ENCODE data around the gene CHFR.

CHFR gene

GRCh38 chr12:132925597-132926414 is 38.4 kb upstream of the CHFR start:
- Histone ChIP-seq H4K8ac (ENCODE audit: low read length) (no peak overlapping the region), H2AK5ac (ENCODE audit: low read length, severe bottlenecking) (no peak overlapping the region), H3K14ac (ENCODE audit: low read length in 2 of 2) (no peak overlapping the region), H2BK120ac (ENCODE audit: low read depth, low read length) (no peak overlapping the region), H2BK12ac (ENCODE audit: low read length in 2 of 2) (no peak overlapping the region), H3K9me3 (ENCODE audit: control insufficient read depth, low read length) (peaks cover 98% of the 10 kb centered on the region), H3K27ac (ENCODE audit: low read length, poor library complexity, severe bottlenecking) (no peak overlapping the region), H3K23ac (ENCODE audit: low read length in 2 of 2) (no peak overlapping the region), H3K4me3 (ENCODE audit: insufficient read depth in 1 of 2, low read depth in 1 of 2, low read length in 2 of 2) (peak overlapping the region in 1 of 2 experiments; percentile 53), H3K4ac (ENCODE audit: low read depth in 1 of 2, low read length in 2 of 2) (no peak overlapping the region), H3K4me1 (ENCODE audit: control insufficient read depth, insufficient read depth, low read depth, low read length) (no peaks in the 10 kb centered on the region), H3K9ac (ENCODE audit: low read length) (no peak overlapping the region), H3K79me1 (replicated peaks; ENCODE audit: low read length, poor library complexity, severe bottlenecking) (no peaks in the 10 kb centered on the region), H2AFZ (ENCODE audit: low read depth, low read length) (no peak overlapping the region), H3K4me2 (ENCODE audit: low read length, poor library complexity, severe bottlenecking) (no peak overlapping the region), H2BK5ac (ENCODE audit: low read depth, low read length, poor library complexity, severe bottlenecking) (no peak overlapping the region), H3K36me3 (ENCODE audit: control insufficient read depth in 1 of 2, insufficient read depth in 2 of 2, low read depth in 1 of 2, low read length in 2 of 2) (peaks cover 22 to 64% of the 10 kb centered on the region in 2 experiments), H4K91ac (ENCODE audit: low read length) (no peak overlapping the region), H2BK15ac (ENCODE audit: low read depth, poor library complexity, severe bottlenecking) (no peak overlapping the region), H3K27me3 (ENCODE audit: control insufficient read depth in 1 of 2, insufficient read depth in 1 of 2, low read length in 2 of 2) (no peaks in the 10 kb centered on the region), H3K18ac (ENCODE audit: low read depth in 1 of 2, low read length in 2 of 2) (no peak overlapping the region)
- 95% methylated on average over 7 of the region's 8 CpGs for WGBS
- DNase-seq = peak; percentile 6

- H3K4me1 ChIP-seq (ENCODE audit: control insufficient read depth, insufficient read depth, low read depth, low read length) = no peaks in the 10 kb centered on the region
- H2BK120ac ChIP-seq (ENCODE audit: low read depth, low read length) = no peak overlapping the region
- no peak overlapping the region for H3K18ac ChIP-seq (ENCODE audit: low read depth in 1 of 2, low read length in 2 of 2)
- H2AFZ ChIP-seq (ENCODE audit: low read depth, low read length) = no peak overlapping the region
- no peak overlapping the region for H3K23ac ChIP-seq (ENCODE audit: low read length in 2 of 2)
- H4K91ac ChIP-seq (ENCODE audit: low read length) = no peak overlapping the region
- no peak overlapping the region for H3K9ac ChIP-seq (ENCODE audit: low read length)
- H2BK12ac ChIP-seq (ENCODE audit: low read length in 2 of 2) = no peak overlapping the region
- no peak overlapping the region for H3K4me2 ChIP-seq (ENCODE audit: low read length, poor library complexity, severe bottlenecking)
- no peak overlapping the region for H3K4ac ChIP-seq (ENCODE audit: low read depth in 1 of 2, low read length in 2 of 2)
- peaks cover 12 to 49% of the 10 kb centered on the region in 2 experiments for H3K36me3 ChIP-seq (ENCODE audit: control insufficient read depth in 1 of 2, insufficient read depth in 2 of 2, low read depth in 1 of 2, low read length in 2 of 2)
- peaks cover 96% of the 10 kb centered on the region for H3K9me3 ChIP-seq (ENCODE audit: control insufficient read depth, low read length)
- no peaks in the 10 kb centered on the region for H3K27me3 ChIP-seq (ENCODE audit: control insufficient read depth in 1 of 2, insufficient read depth in 1 of 2, low read length in 2 of 2)
- DNase-seq = no peak
- no peaks in the 10 kb centered on the region for H3K79me1 ChIP-seq (replicated peaks; ENCODE audit: low read length, poor library complexity, severe bottlenecking)
- H3K4me3 ChIP-seq (ENCODE audit: insufficient read depth in 1 of 2, low read depth in 1 of 2, low read length in 2 of 2) = peak overlapping the region in 1 of 2 experiments; percentile 53
- 98% methylated on average over 3 of the region's 3 CpGs for WGBS
- H2BK5ac ChIP-seq (ENCODE audit: low read depth, low read length, poor library complexity, severe bottlenecking) = no peak overlapping the region
- H3K27ac ChIP-seq (ENCODE audit: low read length, poor library complexity, severe bottlenecking) = no peak overlapping the region
- no peak overlapping the region for H4K8ac ChIP-seq (ENCODE audit: low read length)
- no peak overlapping the region for H3K14ac ChIP-seq (ENCODE audit: low read length in 2 of 2)
- no peak overlapping the region for H2AK5ac ChIP-seq (ENCODE audit: low read length, severe bottlenecking)
- no peak overlapping the region for H2BK15ac ChIP-seq (ENCODE audit: low read depth, poor library complexity, severe bottlenecking)
These were observed 37.0 kb upstream of the CHFR start for GRCh38 chr12:132924356-132924755.

GRCh38 chr12:132923356-132923909 is 36.0 kb upstream of the CHFR start:
- DNase-seq = no peak
- H3K23ac ChIP-seq (ENCODE audit: low read length in 2 of 2) = no peak overlapping the region
- H3K27me3 ChIP-seq (ENCODE audit: control insufficient read depth in 1 of 2, insufficient read depth in 1 of 2, low read length in 2 of 2) = no peaks in the 10 kb centered on the region
- H3K36me3 ChIP-seq (ENCODE audit: control insufficient read depth in 1 of 2, insufficient read depth in 2 of 2, low read depth in 1 of 2, low read length in 2 of 2) = peaks cover 5 to 40% of the 10 kb centered on the region in 2 experiments
- WGBS = no CpG with 5 or more reads among the region's 1 CpG
- H2BK5ac ChIP-seq (ENCODE audit: low read depth, low read length, poor library complexity, severe bottlenecking) = no peak overlapping the region
- H3K9me3 ChIP-seq (ENCODE audit: control insufficient read depth, low read length) = peaks cover 94% of the 10 kb centered on the region
- H4K8ac ChIP-seq (ENCODE audit: low read length) = no peak overlapping the region
- H4K91ac ChIP-seq (ENCODE audit: low read length) = no peak overlapping the region
- no peak overlapping the region for H3K9ac ChIP-seq (ENCODE audit: low read length)
- H3K4me2 ChIP-seq (ENCODE audit: low read length, poor library complexity, severe bottlenecking) = no peak overlapping the region
- H3K27ac ChIP-seq (ENCODE audit: low read length, poor library complexity, severe bottlenecking) = no peak overlapping the region
- H2BK120ac ChIP-seq (ENCODE audit: low read depth, low read length) = no peak overlapping the region
- H2BK15ac ChIP-seq (ENCODE audit: low read depth, poor library complexity, severe bottlenecking) = no peak overlapping the region
- H2AFZ ChIP-seq (ENCODE audit: low read depth, low read length) = no peak overlapping the region
- H3K4me3 ChIP-seq (ENCODE audit: insufficient read depth in 1 of 2, low read depth in 1 of 2, low read length in 2 of 2) = peak overlapping the region in 1 of 2 experiments; percentile 53
- no peak overlapping the region for H3K4ac ChIP-seq (ENCODE audit: low read depth in 1 of 2, low read length in 2 of 2)
- no peaks in the 10 kb centered on the region for H3K4me1 ChIP-seq (ENCODE audit: control insufficient read depth, insufficient read depth, low read depth, low read length)
- H3K18ac ChIP-seq (ENCODE audit: low read depth in 1 of 2, low read length in 2 of 2) = no peak overlapping the region
- no peak overlapping the region for H2BK12ac ChIP-seq (ENCODE audit: low read length in 2 of 2)
- no peak overlapping the region for H3K14ac ChIP-seq (ENCODE audit: low read length in 2 of 2)
- no peaks in the 10 kb centered on the region for H3K79me1 ChIP-seq (replicated peaks; ENCODE audit: low read length, poor library complexity, severe bottlenecking)
- no peak overlapping the region for H2AK5ac ChIP-seq (ENCODE audit: low read length, severe bottlenecking)

GRCh38 chr12:132922676-132923075 is 35.3 kb upstream of the CHFR start:
- 96% methylated on average over 3 of the region's 4 CpGs for WGBS
- H3K27me3 ChIP-seq (ENCODE audit: control insufficient read depth in 1 of 2, insufficient read depth in 1 of 2, low read length in 2 of 2) = no peaks in the 10 kb centered on the region
- H2BK5ac ChIP-seq (ENCODE audit: low read depth, low read length, poor library complexity, severe bottlenecking) = no peak overlapping the region
- no peak overlapping the region for H3K14ac ChIP-seq (ENCODE audit: low read length in 2 of 2)
- H3K4ac ChIP-seq (ENCODE audit: low read depth in 1 of 2, low read length in 2 of 2) = no peak overlapping the region
- H2AK5ac ChIP-seq (ENCODE audit: low read length, severe bottlenecking) = no peak overlapping the region
- H3K4me3 ChIP-seq (ENCODE audit: insufficient read depth in 1 of 2, low read depth in 1 of 2, low read length in 2 of 2) = peak overlapping the region in 1 of 2 experiments; percentile 53
- no peak overlapping the region for H3K9ac ChIP-seq (ENCODE audit: low read length)
- H2BK15ac ChIP-seq (ENCODE audit: low read depth, poor library complexity, severe bottlenecking) = no peak overlapping the region
- no peak overlapping the region for H2BK12ac ChIP-seq (ENCODE audit: low read length in 2 of 2)
- H3K9me3 ChIP-seq (ENCODE audit: control insufficient read depth, low read length) = peaks cover 94% of the 10 kb centered on the region
- no peak for DNase-seq
- no peak overlapping the region for H3K23ac ChIP-seq (ENCODE audit: low read length in 2 of 2)
- H3K79me1 ChIP-seq (replicated peaks; ENCODE audit: low read length, poor library complexity, severe bottlenecking) = no peaks in the 10 kb centered on the region
- no peak overlapping the region for H2BK120ac ChIP-seq (ENCODE audit: low read depth, low read length)
- H3K36me3 ChIP-seq (ENCODE audit: control insufficient read depth in 1 of 2, insufficient read depth in 2 of 2, low read depth in 1 of 2, low read length in 2 of 2) = peaks cover 5 to 33% of the 10 kb centered on the region in 2 experiments
- no peak overlapping the region for H4K8ac ChIP-seq (ENCODE audit: low read length)
- H3K27ac ChIP-seq (ENCODE audit: low read length, poor library complexity, severe bottlenecking) = no peak overlapping the region
- no peaks in the 10 kb centered on the region for H3K4me1 ChIP-seq (ENCODE audit: control insufficient read depth, insufficient read depth, low read depth, low read length)
- no peak overlapping the region for H4K91ac ChIP-seq (ENCODE audit: low read length)
- no peak overlapping the region for H3K18ac ChIP-seq (ENCODE audit: low read depth in 1 of 2, low read length in 2 of 2)
- H2AFZ ChIP-seq (ENCODE audit: low read depth, low read length) = no peak overlapping the region
- H3K4me2 ChIP-seq (ENCODE audit: low read length, poor library complexity, severe bottlenecking) = no peak overlapping the region

All from mesenchymal stem cell (in vitro differentiated cells and primary cell).